CD14-positive monocyte (primary cell): Measurements from ENCODE around the gene NTN5. TPM values are rescaled to one million over a fixed set of nuclear protein-coding genes. Genes with fewer than 3 reads are reported as not detected.
A peak's percentile ranks its signal among the peaks of the same experiment; 100 is the strongest.

ENCODE experiments used
- DNase-seq, 3 donors: peaks; one replicate each; pipeline ENCODE4 v3.0.0-alpha.2; 2011 to 2022
- H2AFZ ChIP-seq: 2 replicates; pipeline ENCODE4 v1.6.0; 2012; ENCODE audit warnings: mild to moderate bottlenecking, low read depth, low read length, inconsistent platforms; ENCODE audit not compliant: insufficient read depth, poor library complexity, severe bottlenecking
- H3K27ac ChIP-seq, 2 donors: 1 replicate in 1 of 2; 2 replicates in 1 of 2; pipeline ENCODE4 v1.5.1; 2012 to 2013; ENCODE audit warnings: low read length in 2 of 2, control low read depth in 1 of 2, inconsistent platforms in 1 of 2, low read depth in 1 of 2, mild to moderate bottlenecking in 1 of 2
- H3K27me3 ChIP-seq, 2 donors: one replicate each; pipeline versions ENCODE4 v1.6.0 to v1.6.1; 2011 to 2013; ENCODE audit warnings: low read length in 2 of 2; ENCODE audit not compliant: control insufficient read depth in 2 of 2, insufficient read depth in 2 of 2
- H3K36me3 ChIP-seq, 2 donors: replicated peaks in 1 of 2; 1 replicate in 1 of 2; 2 replicates in 1 of 2; pipeline versions ENCODE4 v1.5.1 to v1.6.1; 2012 to 2013; ENCODE audit warnings: low read length in 2 of 2, control low read depth in 1 of 2, inconsistent platforms in 1 of 2, mild to moderate bottlenecking in 1 of 2; ENCODE audit not compliant: insufficient read depth in 2 of 2, control insufficient read depth in 1 of 2
- H3K4me1 ChIP-seq, 2 donors: 1 replicate in 1 of 2; 2 replicates in 1 of 2; pipeline versions ENCODE4 v1.5.1 to v1.6.1; 2012 to 2013; ENCODE audit warnings: low read length in 2 of 2, control low read depth in 1 of 2, inconsistent platforms in 1 of 2, mild to moderate bottlenecking in 1 of 2, moderate library complexity in 1 of 2; ENCODE audit not compliant: insufficient read depth in 2 of 2, control insufficient read depth in 1 of 2
- H3K4me2 ChIP-seq: replicated peaks from 2 replicates; pipeline ENCODE3; 2012; ENCODE audit warnings: low read length, moderate library complexity, mild to moderate bottlenecking; ENCODE audit not compliant: poor library complexity, severe bottlenecking; ENCODE audit errors: extremely low read depth
- H3K4me3 ChIP-seq, 3 experiments: fragments of 200-600 bp in 1 of 3; sonication (generic) in 1 of 3; replicated peaks in 1 of 3; 1 replicate in 2 of 3; 2 replicates in 1 of 3; pipeline ENCODE4 v1.5.1; 2011 to 2013; ENCODE audit warnings: low read length in 3 of 3, mild to moderate bottlenecking in 3 of 3, control low read depth in 2 of 3, low read depth in 2 of 3, inconsistent platforms in 1 of 3, moderate library complexity in 1 of 3
- H3K79me2 ChIP-seq: 2 replicates; pipeline ENCODE4 v1.6.0; 2012; ENCODE audit warnings: mild to moderate bottlenecking, control low read depth, inconsistent platforms, low read length, moderate library complexity; ENCODE audit not compliant: insufficient read depth
- H3K9ac ChIP-seq: 2 replicates; pipeline ENCODE4 v1.6.0; 2017; ENCODE audit warnings: low read length, mild to moderate bottlenecking; ENCODE audit not compliant: insufficient read depth, poor library complexity, severe bottlenecking
- H3K9me3 ChIP-seq, 2 donors: replicated peaks in 1 of 2; 1 replicate in 1 of 2; 2 replicates in 1 of 2; pipeline versions ENCODE4 v1.5.1 to v1.6.1; 2012 to 2013; ENCODE audit warnings: low read length in 2 of 2, control low read depth in 1 of 2; ENCODE audit not compliant: control insufficient read depth in 1 of 2, insufficient read depth in 1 of 2
- H4K20me1 ChIP-seq: 2 replicates; pipeline ENCODE4 v1.6.0; 2012; ENCODE audit warnings: mild to moderate bottlenecking, low read length, control low read depth, moderate library complexity; ENCODE audit not compliant: insufficient read depth
- H3K27ac Mint-ChIP-seq, 7 donors: one replicate each; pipeline ENCODE4 v1.8.0; 2020; ENCODE audit warnings: mild to moderate bottlenecking in 7 of 7, mixed read lengths in 7 of 7, moderate library complexity in 6 of 7, inconsistent platforms in 2 of 7
- H3K27me3 Mint-ChIP-seq, 3 donors: one replicate each; pipeline ENCODE4 v1.8.0; 2021 to 2022; ENCODE audit warnings: low read depth in 3 of 3, mild to moderate bottlenecking in 3 of 3, mixed read lengths in 3 of 3, moderate library complexity in 3 of 3, inconsistent platforms in 1 of 3
- H3K36me3 Mint-ChIP-seq, 2 donors: one replicate each; pipeline ENCODE4 v1.8.0; 2020; ENCODE audit warnings: mixed read lengths in 2 of 2, inconsistent platforms in 1 of 2, mild to moderate bottlenecking in 1 of 2
- H3K4me1 Mint-ChIP-seq: one replicate; pipeline ENCODE4 v1.8.0; 2020; ENCODE audit warnings: mild to moderate bottlenecking, mixed read lengths
- H3K4me3 Mint-ChIP-seq, 2 donors: one replicate each; pipeline ENCODE4 v1.8.0; 2020; ENCODE audit warnings: mild to moderate bottlenecking in 2 of 2, mixed read lengths in 2 of 2, moderate library complexity in 1 of 2
- H3K9me3 Mint-ChIP-seq, 7 donors: one replicate each; pipeline ENCODE4 v1.8.0; 2020 to 2022; ENCODE audit warnings: mixed read lengths in 7 of 7, mild to moderate bottlenecking in 6 of 7, moderate library complexity in 6 of 7, inconsistent platforms in 2 of 7
- CTCF ChIP-seq: fragments of 200-600 bp; IDR thresholded peaks from one replicate; pipeline ENCODE4 v1.8.0; 2022; ENCODE audit warnings: antibody characterized with exemption, mild to moderate bottlenecking
- WGBS: methylation state at CpG from one replicate; pipeline ENCODE4 v1.1.5; 2013; ENCODE audit warnings: missing lambda C conversion rate; ENCODE audit not compliant: insufficient coverage; 5-methylcytosine and 5-hydroxymethylcytosine counted together
- intact Hi-C, 2 donors: fragments of 100-400 bp; cut with micrococcal nuclease; formaldehyde crosslinking; loops; one replicate each; pipeline versions ENCODE4 v1.15.0 to v1.15.1; 2023
- polyA plus RNA-seq, 3 donors: library from polyadenylated mRNA; depleted of rRNA in 1 of 3; unstranded in 2 of 3; stranded (reverse) in 1 of 3; fragments of 300-500 nt in 2 of 3; fragments of >200 nt in 1 of 3; fragmentation: Illumina TruSeq in 2 of 3; gene quantifications; 1 replicate in 2 of 3; 2 replicates in 1 of 3; pipeline ENCODE4 v1.2.3, GENCODE V29; 2012 to 2021

NTN5 gene
- polyA plus RNA-seq, 3 donors, result 0.44 TPM; not detected in 2

- peaks cover 43% of the 10 kb centered on the region for H3K4me1 Mint-ChIP-seq
- peaks cover 0 to 2% (median 0%) of the 10 kb centered on the region in 3 donors for H3K27me3 Mint-ChIP-seq
- DNase-seq, result no peak
- peaks cover 30 to 31% of the 10 kb centered on the region in 2 donors for H3K36me3 ChIP-seq
- no peaks in the 10 kb centered on the region for H3K27me3 ChIP-seq
- intact Hi-C loops, result no loop called here
- peaks cover 46% of the 10 kb centered on the region for H3K79me2 ChIP-seq
- H3K9me3 ChIP-seq, result no peaks in the 10 kb centered on the region
- H3K4me3 ChIP-seq, result peak overlapping the region in 1 of 3 experiments; percentile 93
- H3K27ac Mint-ChIP-seq, result peak overlapping the region; percentile 40 to 98 (median 96)
- peak overlapping the region; percentile 94 to 97 for H3K4me3 Mint-ChIP-seq
- peaks cover 0 to 3% (median 0%) of the 10 kb centered on the region in 7 donors for H3K9me3 Mint-ChIP-seq
- peak overlapping the region; percentile 96 for H3K4me2 ChIP-seq
- peak overlapping the region; percentile 93 for H3K9ac ChIP-seq
- no peak overlapping the region for H2AFZ ChIP-seq
- TF ChIP-seq CTCF, result no peak
- peaks cover 47 to 52% of the 10 kb centered on the region in 2 donors for H3K4me1 ChIP-seq
- 89% methylated on average over 7 of the region's 18 CpGs for WGBS
- H4K20me1 ChIP-seq, result peaks cover 41% of the 10 kb centered on the region
- peak overlapping the region; percentile 22 to 82 for H3K27ac ChIP-seq
- H3K36me3 Mint-ChIP-seq, result peaks cover 27 to 33% of the 10 kb centered on the region in 2 donors
These were observed 55.5 kb downstream of the NTN5 start for GRCh38 chr19:48617146-48617937.

GRCh38 chr19:48616491-48617056 is 56.2 kb downstream of the NTN5 start:
- no peaks in the 10 kb centered on the region for H3K9me3 ChIP-seq
- Mint-ChIP-seq H3K4me3 (no peak overlapping the region), H3K36me3 (peaks cover 27 to 33% of the 10 kb centered on the region in 2 donors), H3K9me3 (peaks cover 0 to 3% (median 0%) of the 10 kb centered on the region in 7 donors), H3K27me3 (peaks cover 0 to 2% (median 0%) of the 10 kb centered on the region in 3 donors), H3K27ac (peak overlapping the region in 3 of 7 donors; percentile 30 to 84 (median 60)), H3K4me1 (peaks cover 37% of the 10 kb centered on the region)
- no peak overlapping the region for H2AFZ ChIP-seq
- no peaks in the 10 kb centered on the region for H3K27me3 ChIP-seq
- peaks cover 39 to 44% of the 10 kb centered on the region in 2 donors for H3K4me1 ChIP-seq
- no peak overlapping the region for H3K4me2 ChIP-seq
- no peak overlapping the region for H3K4me3 ChIP-seq
- H4K20me1 ChIP-seq, result peaks cover 41% of the 10 kb centered on the region
- H3K79me2 ChIP-seq, result peaks cover 46% of the 10 kb centered on the region
- no peak for DNase-seq
- peaks cover 30 to 31% of the 10 kb centered on the region in 2 donors for H3K36me3 ChIP-seq
- peak overlapping the region in 1 of 2 donors; percentile 31 for H3K27ac ChIP-seq
- WGBS, result 96% methylated on average over 2 of the region's 12 CpGs
- TF ChIP-seq CTCF, result no peak
- no peak overlapping the region for H3K9ac ChIP-seq
- intact Hi-C loops, result no loop called here
